HepG2 (cell line): ENCODE measurements around the gene CGNL1.

Experiments
- TF ChIP-seq, protein P1 (sequence below): sonication (generic); formaldehyde crosslinking; conservative IDR thresholded peaks from 2 replicates; pipeline ENCODE4 v1.8.0; 2022; ENCODE audit warnings: mild to moderate bottlenecking, moderate library complexity, missing genetic modification reagents
- TF ChIP-seq, protein P2 (sequence below): sonication (generic); formaldehyde crosslinking; IDR thresholded peaks from 2 replicates; pipeline ENCODE4 v1.4.0; 2020; ENCODE audit warnings: missing genetic modification reagents, mild to moderate bottlenecking, borderline replicate concordance

DNA sequence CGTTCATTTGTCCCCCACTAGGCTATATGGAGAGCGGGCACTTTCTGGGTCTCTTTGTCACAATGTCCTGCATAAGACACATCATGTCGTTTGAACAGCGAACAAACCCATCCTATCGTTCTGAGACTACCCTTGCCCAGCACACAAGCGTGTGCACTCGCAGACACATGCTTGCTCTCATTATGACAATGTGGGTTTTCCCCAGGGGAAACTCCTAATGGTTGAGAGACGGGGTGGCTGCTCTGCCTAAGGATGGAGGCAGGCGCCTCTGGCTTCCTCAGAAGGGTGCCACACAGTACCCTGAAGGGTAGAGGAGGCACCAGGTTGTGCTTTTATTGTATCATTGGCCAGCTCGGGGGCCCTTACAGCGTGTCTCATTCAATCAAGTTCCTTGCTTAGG, 164.4 kb downstream of the CGNL1 start:
- TF ChIP-seq, protein P1, sequence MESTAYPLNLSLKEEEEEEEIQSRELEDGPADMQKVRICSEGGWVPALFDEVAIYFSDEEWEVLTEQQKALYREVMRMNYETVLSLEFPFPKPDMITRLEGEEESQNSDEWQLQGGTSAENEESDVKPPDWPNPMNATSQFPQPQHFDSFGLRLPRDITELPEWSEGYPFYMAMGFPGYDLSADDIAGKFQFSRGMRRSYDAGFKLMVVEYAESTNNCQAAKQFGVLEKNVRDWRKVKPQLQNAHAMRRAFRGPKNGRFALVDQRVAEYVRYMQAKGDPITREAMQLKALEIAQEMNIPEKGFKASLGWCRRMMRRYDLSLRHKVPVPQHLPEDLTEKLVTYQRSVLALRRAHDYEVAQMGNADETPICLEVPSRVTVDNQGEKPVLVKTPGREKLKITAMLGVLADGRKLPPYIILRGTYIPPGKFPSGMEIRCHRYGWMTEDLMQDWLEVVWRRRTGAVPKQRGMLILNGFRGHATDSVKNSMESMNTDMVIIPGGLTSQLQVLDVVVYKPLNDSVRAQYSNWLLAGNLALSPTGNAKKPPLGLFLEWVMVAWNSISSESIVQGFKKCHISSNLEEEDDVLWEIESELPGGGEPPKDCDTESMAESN (CRISPR knock-in tag): no peak
- TF ChIP-seq, protein P2, sequence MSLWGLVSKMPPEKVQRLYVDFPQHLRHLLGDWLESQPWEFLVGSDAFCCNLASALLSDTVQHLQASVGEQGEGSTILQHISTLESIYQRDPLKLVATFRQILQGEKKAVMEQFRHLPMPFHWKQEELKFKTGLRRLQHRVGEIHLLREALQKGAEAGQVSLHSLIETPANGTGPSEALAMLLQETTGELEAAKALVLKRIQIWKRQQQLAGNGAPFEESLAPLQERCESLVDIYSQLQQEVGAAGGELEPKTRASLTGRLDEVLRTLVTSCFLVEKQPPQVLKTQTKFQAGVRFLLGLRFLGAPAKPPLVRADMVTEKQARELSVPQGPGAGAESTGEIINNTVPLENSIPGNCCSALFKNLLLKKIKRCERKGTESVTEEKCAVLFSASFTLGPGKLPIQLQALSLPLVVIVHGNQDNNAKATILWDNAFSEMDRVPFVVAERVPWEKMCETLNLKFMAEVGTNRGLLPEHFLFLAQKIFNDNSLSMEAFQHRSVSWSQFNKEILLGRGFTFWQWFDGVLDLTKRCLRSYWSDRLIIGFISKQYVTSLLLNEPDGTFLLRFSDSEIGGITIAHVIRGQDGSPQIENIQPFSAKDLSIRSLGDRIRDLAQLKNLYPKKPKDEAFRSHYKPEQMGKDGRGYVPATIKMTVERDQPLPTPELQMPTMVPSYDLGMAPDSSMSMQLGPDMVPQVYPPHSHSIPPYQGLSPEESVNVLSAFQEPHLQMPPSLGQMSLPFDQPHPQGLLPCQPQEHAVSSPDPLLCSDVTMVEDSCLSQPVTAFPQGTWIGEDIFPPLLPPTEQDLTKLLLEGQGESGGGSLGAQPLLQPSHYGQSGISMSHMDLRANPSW (CRISPR knock-in tag): no peak
